ENCODE data around the gene SMYD1.

DNA sequence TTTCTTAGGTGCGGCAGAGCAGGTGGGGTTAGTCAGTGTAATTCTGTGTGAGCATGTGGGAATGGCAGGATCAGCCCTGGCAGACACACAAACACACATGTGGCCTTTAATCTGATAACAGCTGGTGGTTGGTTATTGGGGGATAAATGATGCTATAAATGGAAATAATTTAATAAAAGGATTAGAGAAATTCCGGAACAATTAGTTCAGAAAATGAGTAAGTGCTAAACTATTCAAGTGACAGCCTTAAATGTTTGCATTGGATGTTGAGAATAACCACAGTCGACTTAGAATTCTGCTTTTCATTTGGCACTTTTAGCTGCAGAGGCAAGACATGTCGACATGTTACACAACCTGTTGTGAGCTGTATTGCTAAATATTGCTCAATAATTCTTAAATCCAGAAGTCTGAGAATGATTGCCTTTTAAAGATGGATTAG is 7.2 kb downstream of the SMYD1 start:
- TF ChIP-seq ARNTL (CRISPR knock-in tag; IDR thresholded peaks at IDR 0.05; ENCODE audit: borderline replicate concordance, low read depth) = no peak
- TF ChIP-seq BACH2 (CRISPR knock-in tag; IDR thresholded peaks at IDR 0.05; ENCODE audit: borderline replicate concordance) = no peak
- no peak for TF ChIP-seq ZC3H10 (CRISPR knock-in tag; IDR thresholded peaks at IDR 0.05)
- TF ChIP-seq ZFP30 (CRISPR knock-in tag; IDR thresholded peaks at IDR 0.05) = no peak
- TF ChIP-seq SNAI2 (CRISPR knock-in tag; IDR thresholded peaks at IDR 0.05) = peak; percentile 55; the same call in 1 of the 2 replicates
- no peak for TF ChIP-seq ZNF70 (CRISPR knock-in tag; IDR thresholded peaks at IDR 0.05)

All from SK-N-SH treated with all-trans-retinoic acid at 6 μM for 48 hours (cell line).